Caco-2 (cell line): ENCODE results near the gene CAPZB. TPM values are rescaled to one million over a fixed set of nuclear protein-coding genes. Genes with fewer than 3 reads are reported as not detected.

Experiments used
- BruUV-seq: library from RNA; stranded (reverse); fragments of 400-500 nt; replicated peaks from 2 replicates; lab custom pipeline; 2021; lab: Mats Ljungman, UMichigan
- CTCF ChIA-PET: fragments of 300-600 bp; sonication (Branson Sonifier 250); formaldehyde crosslinking; loops from one replicate; lab custom pipeline; 2022; ENCODE audit warnings: antibody characterized with exemption; lab: Charles Lee
- POLR2A ChIA-PET: fragments of 300-600 bp; sonication (Branson Sonifier 250); formaldehyde crosslinking; loops from one replicate; lab custom pipeline; 2022; ENCODE audit warnings: antibody characterized with exemption; lab: Charles Lee
- DNase-seq, 2 experiments: peaks; one replicate each; pipeline versions ENCODE4 v3.0.0 to v3.0.0-alpha.2; 2020 to 2022
- H3K27me3 ChIP-seq: replicated peaks from 2 replicates; pipeline ENCODE4 v1.6.0; 2011; ENCODE audit warnings: low read length; ENCODE audit not compliant: control insufficient read depth, insufficient read depth
- H3K36me3 ChIP-seq: 2 replicates; pipeline ENCODE4 v1.5.1; 2011; ENCODE audit warnings: low read length; ENCODE audit not compliant: control insufficient read depth, insufficient read depth
- H3K4me1 ChIP-seq: fragments of 250-450 bp; sonication (Bioruptor Pico); 2 replicates; pipeline ENCODE4 v1.5.1; 2020; ENCODE audit warnings: mild to moderate bottlenecking
- H3K4me3 ChIP-seq: 2 replicates; pipeline ENCODE4 v1.5.1; 2011; ENCODE audit warnings: low read depth, mild to moderate bottlenecking, control low read depth, low read length
- H3K9me3 ChIP-seq: fragments of 250-450 bp; sonication (Bioruptor Pico); 2 replicates; pipeline ENCODE4 v1.5.1; 2020; ENCODE audit warnings: mild to moderate bottlenecking, moderate library complexity
- H3K27ac Mint-ChIP-seq: one replicate; pipeline ENCODE4 v1.8.0; 2022; ENCODE audit warnings: mixed read lengths; ENCODE audit not compliant: unreplicated experiment
- H3K27me3 Mint-ChIP-seq: one replicate; pipeline ENCODE4 v1.8.0; 2022; ENCODE audit warnings: mixed read lengths; ENCODE audit not compliant: insufficient read depth, unreplicated experiment
- H3K36me3 Mint-ChIP-seq: one replicate; pipeline ENCODE4 v1.8.0; 2022; ENCODE audit warnings: mild to moderate bottlenecking, mixed read lengths; ENCODE audit not compliant: insufficient read depth, unreplicated experiment
- H3K4me1 Mint-ChIP-seq: one replicate; pipeline ENCODE4 v1.8.0; 2022; ENCODE audit warnings: low read depth, mixed read lengths; ENCODE audit not compliant: unreplicated experiment
- H3K4me3 Mint-ChIP-seq: one replicate; pipeline ENCODE4 v1.8.0; 2022; ENCODE audit warnings: mild to moderate bottlenecking, moderate library complexity, mixed read lengths; ENCODE audit not compliant: unreplicated experiment
- H3K9me3 Mint-ChIP-seq: one replicate; pipeline ENCODE4 v1.8.0; 2022; ENCODE audit warnings: mixed read lengths; ENCODE audit not compliant: unreplicated experiment
- CTCF ChIP-seq, 2 experiments: fragments of 200-600 bp in 1 of 2; IDR thresholded peaks; 1 replicate in 1 of 2; 2 replicates in 1 of 2; pipeline versions ENCODE4 v1.5.1 to v1.8.0; 2011 to 2022; ENCODE audit warnings: antibody characterized with exemption in 1 of 2, control low read depth in 1 of 2, inconsistent platforms in 1 of 2, low read depth in 1 of 2, low read length in 1 of 2, mild to moderate bottlenecking in 1 of 2, moderate library complexity in 1 of 2; ENCODE audit not compliant: insufficient read depth in 1 of 2, severe bottlenecking in 1 of 2, unreplicated experiment in 1 of 2
- intact Hi-C: fragments of 100-400 bp; cut with micrococcal nuclease; formaldehyde crosslinking; loops from one replicate; pipeline ENCODE4 v1.10.0; 2022; ENCODE audit not compliant: unreplicated experiment
- total RNA-seq: library from RNA; stranded (reverse); gene quantifications from 2 replicates; pipeline ENCODE4 v1.2.3, GENCODE V29; 2022

The CAPZB gene
- total RNA-seq, 1 experiment from 2014 or later: 205 TPM

GRCh38 chr1:19345391-19345790 lies 139.9 kb downstream of the CAPZB start:
- Mint-ChIP-seq H3K9me3 (no peaks in the 10 kb centered on the region), H3K36me3 (peaks cover 45% of the 10 kb centered on the region), H3K27ac (no peak overlapping the region), H3K27me3 (no peaks in the 10 kb centered on the region), H3K4me3 (no peak overlapping the region), H3K4me1 (no peaks in the 10 kb centered on the region)
- Histone ChIP-seq H3K9me3 (no peaks in the 10 kb centered on the region), H3K4me1 (no peaks in the 10 kb centered on the region), H3K36me3 (peaks cover 3% of the 10 kb centered on the region; the same call in 1 of the 2 replicates), H3K27me3 (no peaks in the 10 kb centered on the region), H3K4me3 (no peak overlapping the region)
- BruUV-seq: no TSS peak
- POLR2A ChIA-PET: no interaction called here
- intact Hi-C loops: no loop called here
- CTCF ChIA-PET: interaction anchor here (0.6 kb wide), 1 partner anchor 267 kb away, joined by 3 read pairs; no protein-coding TSS in a partner anchor
- TF ChIP-seq CTCF (IDR thresholded peaks at IDR 0.05; ENCODE audit: insufficient read depth in 1 of 2, low read depth in 1 of 2, low read length in 1 of 2, severe bottlenecking in 1 of 2, unreplicated experiment in 1 of 2): no peak
- DNase-seq: no peak

- CTCF ChIA-PET: interaction anchor here (0.6 to 1.3 kb wide), 2 partner anchors 267 to 306 kb away, joined by 3 to 4 read pairs; no protein-coding TSS in a partner anchor
- no peaks in the 10 kb centered on the region for H3K4me1 Mint-ChIP-seq
- H3K4me3 ChIP-seq: no peak overlapping the region
- TF ChIP-seq CTCF (IDR thresholded peaks at IDR 0.05; ENCODE audit: insufficient read depth in 1 of 2, low read depth in 1 of 2, low read length in 1 of 2, severe bottlenecking in 1 of 2, unreplicated experiment in 1 of 2): no peak
- H3K9me3 Mint-ChIP-seq: no peaks in the 10 kb centered on the region
- H3K4me1 ChIP-seq: no peaks in the 10 kb centered on the region
- POLR2A ChIA-PET: no interaction called here
- intact Hi-C loops: loop anchor here (1.0 kb wide), 1 partner anchor 42 kb away; no protein-coding TSS in a partner anchor
- H3K36me3 ChIP-seq: peaks cover 3% of the 10 kb centered on the region; the same call in 1 of the 2 replicates
- no peaks in the 10 kb centered on the region for H3K27me3 Mint-ChIP-seq
- BruUV-seq: no TSS peak
- no peaks in the 10 kb centered on the region for H3K9me3 ChIP-seq
- H3K27ac Mint-ChIP-seq: no peak overlapping the region
- H3K36me3 Mint-ChIP-seq: peaks cover 47% of the 10 kb centered on the region
- H3K4me3 Mint-ChIP-seq: no peak overlapping the region
- no peaks in the 10 kb centered on the region for H3K27me3 ChIP-seq
- no peak for DNase-seq
Measured at GRCh38 chr1:19344831-19345230, 140.5 kb downstream of the CAPZB start.

- H3K9me3 Mint-ChIP-seq: no peaks in the 10 kb centered on the region
- no peak overlapping the region for H3K27ac Mint-ChIP-seq
- peak in 1 of 2 experiments; percentile 75 for DNase-seq
- no peak overlapping the region for H3K4me3 Mint-ChIP-seq
- ChIA-PET CTCF (interaction anchor here (1.3 kb wide), 1 partner anchor 307 kb away, joined by 4 read pairs; no protein-coding TSS in a partner anchor), POLR2A (no interaction called here)
- Histone ChIP-seq H3K27me3 (no peaks in the 10 kb centered on the region), H3K4me3 (no peak overlapping the region), H3K9me3 (no peaks in the 10 kb centered on the region), H3K36me3 (peaks cover 3% of the 10 kb centered on the region; the same call in 1 of the 2 replicates), H3K4me1 (no peaks in the 10 kb centered on the region)
- intact Hi-C loops: loop anchor here (1.0 kb wide), 1 partner anchor 43 kb away; no protein-coding TSS in a partner anchor
- TF ChIP-seq CTCF (IDR thresholded peaks at IDR 0.05; ENCODE audit: insufficient read depth in 1 of 2, low read depth in 1 of 2, low read length in 1 of 2, severe bottlenecking in 1 of 2, unreplicated experiment in 1 of 2): peak; percentile 82 to 85
- peaks cover 47% of the 10 kb centered on the region for H3K36me3 Mint-ChIP-seq
- BruUV-seq: no TSS peak
- no peaks in the 10 kb centered on the region for H3K27me3 Mint-ChIP-seq
- no peaks in the 10 kb centered on the region for H3K4me1 Mint-ChIP-seq
Measured at GRCh38 chr1:19344372-19344810, 140.9 kb downstream of the CAPZB start.
